ENCODE data around the gene KLK12.

KLK12 gene

GRCh38 chr19:50981587-50982146 lies 53.1 kb downstream of the KLK12 start:
- Histone ChIP-seq H3K27ac (ENCODE audit: low read depth, low read length, severe bottlenecking) (no peak overlapping the region), H3K4me1 (ENCODE audit: control insufficient read depth, insufficient read depth, low read length, poor library complexity, severe bottlenecking) (peaks cover 8% of the 10 kb centered on the region), H3K36me3 (ENCODE audit: control insufficient read depth, insufficient read depth, low read length) (no peaks in the 10 kb centered on the region), H3K4me3 (ENCODE audit: extremely low read depth, insufficient read depth, low read length, poor library complexity, severe bottlenecking) (no peak overlapping the region), H3K9me3 (ENCODE audit: control insufficient read depth, low read length) (no peaks in the 10 kb centered on the region)
- 72% methylated on average over 8 to 10 of the region's 11 CpGs for WGBS, 2 experiments (ENCODE audit: insufficient coverage in 2 of 2)

GRCh38 chr19:50980208-50980607 lies 54.6 kb downstream of the KLK12 start:
- Histone ChIP-seq H3K4me3 (ENCODE audit: extremely low read depth, insufficient read depth, low read length, poor library complexity, severe bottlenecking) (no peak overlapping the region), H3K36me3 (ENCODE audit: control insufficient read depth, insufficient read depth, low read length) (no peaks in the 10 kb centered on the region), H3K4me1 (ENCODE audit: control insufficient read depth, insufficient read depth, low read length, poor library complexity, severe bottlenecking) (peaks cover 8% of the 10 kb centered on the region), H3K9me3 (ENCODE audit: control insufficient read depth, low read length) (no peaks in the 10 kb centered on the region), H3K27ac (ENCODE audit: low read depth, low read length, severe bottlenecking) (no peak overlapping the region)
- 84 to 91% methylated on average over 12 of the region's 13 CpGs for WGBS, 2 experiments (ENCODE audit: insufficient coverage in 2 of 2)

DNA sequence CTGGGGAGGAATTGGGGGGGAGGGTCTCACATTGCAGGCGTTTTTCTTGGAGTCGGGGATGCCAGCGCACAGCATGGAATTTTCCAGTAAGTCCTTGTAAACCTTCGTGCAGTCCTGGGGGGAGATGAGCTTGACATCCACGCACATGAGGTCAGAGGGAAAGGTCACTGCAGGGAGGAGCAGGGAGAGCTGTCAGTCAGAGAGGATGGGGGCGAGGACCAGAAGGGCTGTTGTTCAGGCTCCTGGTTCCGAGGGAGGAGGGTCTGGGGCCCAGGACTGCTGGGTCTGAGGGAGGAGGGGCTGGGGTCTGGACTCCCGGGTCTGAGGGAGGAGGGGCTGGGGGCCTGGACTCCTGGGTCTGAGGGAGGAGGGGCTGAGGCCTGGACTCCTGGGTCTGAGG lies 55.0 kb downstream of the KLK12 start:
- H3K4me1 ChIP-seq (ENCODE audit: control insufficient read depth, insufficient read depth, low read length, poor library complexity, severe bottlenecking) = peaks cover 8% of the 10 kb centered on the region
- WGBS, 2 experiments (ENCODE audit: insufficient coverage in 2 of 2) = 42 to 61% methylated on average over 5 to 8 of the region's 8 CpGs
- H3K4me3 ChIP-seq (ENCODE audit: extremely low read depth, insufficient read depth, low read length, poor library complexity, severe bottlenecking) = no peak overlapping the region
- no peaks in the 10 kb centered on the region for H3K36me3 ChIP-seq (ENCODE audit: control insufficient read depth, insufficient read depth, low read length)
- no peaks in the 10 kb centered on the region for H3K9me3 ChIP-seq (ENCODE audit: control insufficient read depth, low read length)
- H3K27ac ChIP-seq (ENCODE audit: low read depth, low read length, severe bottlenecking) = no peak overlapping the region
